Measurements from ENCODE around the gene TGFBR1.
"Not testable (repeated sequence)": the region's sequence is repeated elsewhere in the genome, so short reads cannot be mapped to it uniquely, and the experiment has no call there.

TGFBR1 gene

GRCh38 chr9:99076483-99077171, 28.3 kb upstream of the TGFBR1 start:
- no peak for DNase-seq

- DNase-seq, result no peak
Measured at GRCh38 chr9:99078717-99079116, 26.2 kb upstream of the TGFBR1 start.

- DNase-seq, result no peak
Measured at GRCh38 chr9:99079542-99079941, 25.4 kb upstream of the TGFBR1 start.

GRCh38 chr9:99083051-99083450, 21.9 kb upstream of the TGFBR1 start:
- DNase-seq, result no peak

- no peak for DNase-seq
Measured at GRCh38 chr9:99085949-99086948, 18.7 kb upstream of the TGFBR1 start.

- DNase-seq, result no peak
Measured at GRCh38 chr9:99087462-99087861, 17.5 kb upstream of the TGFBR1 start.

- DNase-seq, result no peak
Measured at GRCh38 chr9:99090336-99091130, 14.4 kb upstream of the TGFBR1 start.

- DNase-seq, result no peak
Measured at GRCh38 chr9:99092643-99093491, 12.0 kb upstream of the TGFBR1 start.

GRCh38 chr9:99093492-99093791, 11.5 kb upstream of the TGFBR1 start:
- no peak for DNase-seq

- DNase-seq, result no peak
Measured at GRCh38 chr9:99095565-99095964, 9.3 kb upstream of the TGFBR1 start.

GRCh38 chr9:99096409-99096808, 8.5 kb upstream of the TGFBR1 start:
- DNase-seq, result no peak

GRCh38 chr9:99099806-99100585, 4.9 kb upstream of the TGFBR1 start:
- DNase-seq, result not testable (repeated sequence)

- DNase-seq, result no peak
Measured at GRCh38 chr9:99101271-99101670, 3.6 kb upstream of the TGFBR1 start.

- DNase-seq, result no peak
Measured at GRCh38 chr9:99101812-99102211, 3.1 kb upstream of the TGFBR1 start.

- DNase-seq, result no peak
Measured at GRCh38 chr9:99103054-99103895, 1.6 kb upstream of the TGFBR1 start.

GRCh38 chr9:99103901-99104458, 933 bp upstream of the TGFBR1 start:
- DNase-seq, result no peak

- DNase-seq, result no peak
Measured at GRCh38 chr9:99105152-99106043, 485 bp downstream of the TGFBR1 start.

- DNase-seq, result no peak
Measured at GRCh38 chr9:99106044-99106375, 1.1 kb downstream of the TGFBR1 start.

GRCh38 chr9:99107421-99107820, 2.5 kb downstream of the TGFBR1 start:
- DNase-seq, result no peak
